HG03139 (cell line): Measurements from ENCODE around the gene SCG5.

Experiments used
- ATAC-seq: cut with Tn5 transposase; IDR thresholded peaks from one replicate; pipeline ENCODE4 v1.9.1; 2021; ENCODE audit not compliant: unreplicated experiment

Gene SCG5

DNA sequence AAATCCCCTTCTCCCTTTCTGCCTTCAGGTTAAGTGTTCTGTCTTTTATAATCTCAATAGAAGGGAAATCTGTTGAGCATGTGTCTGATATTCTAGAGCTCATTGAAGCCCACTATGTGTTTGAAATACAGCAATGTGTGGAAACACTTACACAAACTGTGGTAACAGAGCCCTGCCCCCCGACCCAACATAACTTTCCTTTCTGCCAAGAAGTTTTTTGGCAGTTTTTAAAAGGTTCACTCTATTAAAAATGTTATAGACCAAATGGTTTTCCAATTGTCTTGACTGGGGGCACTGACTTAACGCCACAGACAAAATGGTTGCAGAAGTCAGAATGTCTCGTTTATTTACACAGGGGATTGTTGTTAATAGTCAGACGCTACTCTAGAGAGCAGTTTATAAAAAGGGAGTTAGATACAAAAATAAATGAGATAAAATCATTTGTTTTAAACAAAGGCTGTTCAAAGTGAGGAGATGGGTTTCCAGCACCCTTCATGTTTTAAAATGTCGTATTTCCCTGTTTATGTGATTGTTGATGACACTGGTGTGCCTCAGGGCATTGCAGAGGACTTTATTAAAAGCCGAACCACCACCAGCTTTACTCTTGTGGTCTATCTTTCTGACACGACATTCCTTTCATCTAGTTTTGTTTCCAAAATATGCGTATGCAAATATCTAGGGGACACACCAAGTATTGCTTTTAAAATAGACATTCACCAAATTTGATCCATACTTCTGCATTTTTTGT, 49.6 kb downstream of the SCG5 start:
- no peak for ATAC-seq

DNA sequence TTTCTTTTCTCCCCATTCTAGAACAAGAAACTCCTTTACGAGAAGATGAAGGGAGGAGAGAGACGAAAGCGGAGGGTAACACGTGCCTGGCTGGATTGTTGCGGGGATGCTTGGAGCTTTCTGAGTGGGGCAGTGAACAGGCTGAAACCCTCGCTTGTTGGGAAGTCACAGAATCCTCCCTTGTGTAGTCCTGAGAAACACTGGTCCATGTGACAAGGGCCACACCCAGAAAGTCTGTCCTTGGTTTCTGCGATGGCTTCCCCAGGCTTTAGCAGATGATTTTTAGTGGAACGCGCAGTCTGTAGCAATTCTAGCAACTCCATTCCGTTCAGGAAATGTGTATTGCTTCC, 50.2 kb downstream of the SCG5 start:
- no peak for ATAC-seq

DNA sequence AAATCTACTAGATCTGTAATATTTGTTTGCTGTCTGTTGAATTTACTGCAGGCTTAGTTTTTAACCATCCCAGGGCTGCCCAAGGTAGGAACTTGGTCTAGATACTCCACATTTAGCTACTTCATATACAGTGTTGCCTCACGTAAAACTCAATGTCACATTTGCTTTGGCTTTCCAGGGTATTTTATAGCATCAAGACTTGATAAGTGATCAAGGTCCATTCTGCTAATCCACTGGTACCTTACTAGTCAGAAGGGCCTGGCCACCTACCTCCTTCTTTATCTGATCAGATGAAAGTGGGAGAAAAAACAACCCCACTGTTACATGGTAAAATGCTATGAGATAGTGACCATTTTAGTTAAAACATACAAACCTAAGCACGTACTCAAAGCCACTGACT, 50.8 kb downstream of the SCG5 start:
- ATAC-seq: no peak

DNA sequence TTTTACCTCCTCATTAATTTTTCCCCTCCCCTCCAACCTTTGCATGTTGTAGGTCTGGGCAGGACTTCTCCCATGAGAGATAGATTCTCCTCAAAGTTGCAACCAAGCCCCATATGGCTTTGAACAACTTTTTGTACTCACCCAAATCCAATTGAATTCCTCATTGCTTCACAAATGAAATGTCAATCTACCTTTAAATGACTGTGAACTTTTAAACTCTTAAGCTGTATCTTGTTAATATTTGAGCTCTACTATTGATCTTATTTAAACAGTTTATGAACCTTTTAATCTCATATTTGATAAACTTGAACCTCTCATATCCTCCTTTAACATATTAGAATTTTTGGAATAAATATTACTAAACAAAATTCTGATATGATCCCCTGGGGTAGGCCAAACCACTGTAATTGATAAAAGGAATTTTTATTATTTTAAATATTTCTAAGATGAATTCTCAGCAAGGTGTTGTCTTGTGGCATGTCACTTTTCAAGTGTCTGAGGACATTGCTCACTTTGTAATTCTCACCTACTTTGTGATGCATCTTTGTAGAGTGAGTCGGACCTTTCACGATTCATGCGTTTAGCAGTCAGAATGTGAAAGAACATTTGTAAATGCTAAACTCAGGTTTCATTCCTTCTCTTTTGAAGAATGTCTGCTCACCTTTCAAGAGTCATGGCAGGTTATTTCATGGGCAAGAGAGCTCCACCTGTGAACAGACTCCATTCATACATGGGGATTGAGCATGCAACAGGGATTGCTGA, 52.9 kb downstream of the SCG5 start:
- no peak for ATAC-seq

DNA sequence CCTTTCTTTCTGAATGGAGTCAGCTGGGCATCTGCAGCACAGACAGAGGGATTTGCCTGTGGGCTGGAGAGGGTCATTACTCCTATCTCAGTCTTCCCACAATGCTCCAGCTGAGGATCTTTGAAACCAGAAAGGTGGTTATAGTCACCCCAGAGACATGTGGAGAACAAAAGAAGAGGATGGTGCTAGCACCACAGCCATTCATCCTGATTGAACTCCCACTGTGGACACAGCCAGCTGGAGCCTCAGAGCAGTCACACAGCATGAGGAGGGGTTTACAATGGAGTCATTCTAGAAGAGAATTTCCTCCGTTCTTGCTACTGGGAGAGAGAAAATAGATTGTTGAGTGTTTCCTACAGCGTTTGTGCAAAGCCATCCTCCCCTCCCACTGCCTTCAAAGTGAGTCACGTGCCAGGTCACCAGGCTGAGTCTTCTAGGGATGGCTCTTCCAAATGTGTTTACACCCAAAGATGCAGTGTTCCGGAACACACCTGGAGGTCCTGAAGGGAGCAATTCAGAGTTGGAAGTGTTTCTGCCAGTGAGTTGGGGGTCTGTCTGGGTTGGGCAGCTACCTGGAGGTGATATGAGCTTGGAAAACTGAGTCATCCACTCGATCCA, 57.4 kb downstream of the SCG5 start:
- ATAC-seq: no peak

DNA sequence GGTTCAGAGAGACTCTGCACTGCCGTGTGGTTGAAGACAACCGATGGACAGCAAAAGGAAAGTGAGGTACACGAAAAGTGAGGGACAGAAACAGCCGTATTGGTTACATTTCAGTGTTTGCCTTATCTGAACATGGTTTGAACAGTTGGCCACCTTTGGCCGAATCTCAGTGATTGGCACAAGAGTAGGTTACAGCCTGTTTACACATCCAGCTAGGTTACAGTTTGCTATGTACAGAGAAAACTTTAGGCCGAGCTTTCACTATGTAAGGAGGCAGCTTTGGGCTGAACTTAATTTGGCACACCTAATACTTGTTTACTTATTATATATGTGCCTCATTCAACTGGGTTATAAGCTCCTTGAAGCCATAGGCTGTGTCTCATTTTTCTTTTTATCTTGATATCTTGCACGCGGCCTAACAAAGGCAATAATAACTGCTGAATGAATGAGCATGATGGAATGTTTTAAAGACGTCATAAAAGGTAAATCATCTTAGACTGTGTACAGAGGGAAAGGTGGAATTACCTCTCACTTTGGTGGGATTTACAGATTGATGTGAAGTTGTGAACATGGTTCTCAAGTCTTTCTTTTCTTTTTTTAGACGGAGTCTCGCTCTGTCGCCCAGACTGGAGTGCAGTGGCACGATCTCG, 59.1 kb downstream of the SCG5 start:
- ATAC-seq: no peak

DNA sequence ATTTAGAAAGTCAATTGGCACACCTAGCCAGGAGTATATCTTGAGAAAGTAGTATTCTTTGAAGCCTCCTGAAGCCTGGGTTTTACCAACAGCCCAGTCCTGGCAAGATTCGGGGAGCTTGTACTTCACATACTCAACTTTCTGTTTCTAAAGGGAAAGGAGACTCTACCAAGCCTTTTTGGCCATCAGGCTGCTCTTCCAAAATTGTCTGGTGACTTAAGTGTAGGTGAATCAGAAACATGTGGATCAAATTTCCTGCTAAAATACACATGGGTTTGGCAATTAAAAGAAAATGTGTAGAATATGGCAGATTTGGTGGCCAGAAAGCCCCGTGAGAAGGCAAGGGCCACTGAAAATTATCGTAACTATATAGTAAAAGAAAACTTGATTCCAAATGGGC, 60.4 kb downstream of the SCG5 start:
- no peak for ATAC-seq

DNA sequence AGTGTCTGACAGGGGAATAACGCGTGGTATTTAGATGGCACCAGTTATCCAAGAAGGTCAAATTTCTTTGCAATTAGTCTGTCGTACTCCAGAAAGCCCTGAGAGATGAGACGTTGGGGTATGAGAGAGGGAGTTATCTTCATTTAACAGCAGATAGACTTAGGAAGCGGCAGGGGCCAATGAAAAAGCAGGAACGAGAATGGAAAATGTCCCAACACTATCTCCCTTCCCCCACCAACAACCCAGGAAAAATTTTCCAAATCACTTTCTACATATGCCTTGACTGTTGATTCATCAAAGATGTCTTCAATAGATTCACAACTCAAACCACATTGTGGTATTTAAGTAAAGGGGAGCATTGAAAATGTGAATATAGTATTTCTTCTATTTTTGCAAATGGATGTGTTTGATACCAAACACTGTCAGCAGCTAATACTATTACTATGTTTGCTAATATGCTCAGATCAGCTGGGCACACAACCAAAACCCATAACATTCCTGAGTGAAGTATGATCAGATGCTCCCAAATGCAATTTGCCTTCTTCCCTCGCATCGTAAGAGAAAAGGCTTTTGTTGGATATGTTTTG, 63.0 kb downstream of the SCG5 start:
- no peak for ATAC-seq

DNA sequence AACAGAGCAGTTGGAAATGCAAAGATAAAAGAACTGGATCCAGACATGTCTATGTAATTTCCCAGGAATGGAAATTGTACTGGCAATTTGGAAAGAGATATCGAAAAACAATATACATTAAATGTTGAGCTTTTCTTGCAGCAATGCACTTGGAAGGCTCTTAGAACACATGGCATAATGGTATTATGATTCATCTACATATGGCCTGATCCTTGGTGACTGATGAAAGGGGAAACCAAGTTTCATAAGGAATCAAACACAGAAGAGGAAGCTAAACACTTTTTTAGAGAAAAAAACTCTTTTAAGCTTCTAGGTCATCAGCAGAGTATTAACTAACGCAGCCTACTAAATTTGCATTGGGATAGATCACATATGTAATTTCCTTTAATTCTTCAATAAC, 63.9 kb downstream of the SCG5 start:
- ATAC-seq: no peak

DNA sequence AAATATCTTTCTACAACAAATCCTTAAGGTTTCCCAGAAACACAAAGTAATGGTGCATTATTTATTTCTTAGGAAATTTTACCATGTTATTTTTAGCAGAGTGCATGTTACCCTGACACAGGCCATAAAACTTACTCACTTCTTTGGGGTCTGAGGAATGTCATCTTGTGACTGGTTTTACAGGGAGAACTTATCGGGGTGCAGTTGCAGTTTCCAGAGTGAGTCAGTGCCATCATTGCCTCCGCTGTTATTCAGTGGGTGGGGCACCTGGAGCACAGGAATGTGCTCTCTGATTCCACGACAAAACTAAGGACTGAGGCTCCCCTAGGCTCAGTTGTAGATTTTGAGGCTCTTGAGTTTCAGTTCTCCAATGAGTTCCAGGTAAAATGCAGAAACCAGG, 65.2 kb downstream of the SCG5 start:
- no peak for ATAC-seq

DNA sequence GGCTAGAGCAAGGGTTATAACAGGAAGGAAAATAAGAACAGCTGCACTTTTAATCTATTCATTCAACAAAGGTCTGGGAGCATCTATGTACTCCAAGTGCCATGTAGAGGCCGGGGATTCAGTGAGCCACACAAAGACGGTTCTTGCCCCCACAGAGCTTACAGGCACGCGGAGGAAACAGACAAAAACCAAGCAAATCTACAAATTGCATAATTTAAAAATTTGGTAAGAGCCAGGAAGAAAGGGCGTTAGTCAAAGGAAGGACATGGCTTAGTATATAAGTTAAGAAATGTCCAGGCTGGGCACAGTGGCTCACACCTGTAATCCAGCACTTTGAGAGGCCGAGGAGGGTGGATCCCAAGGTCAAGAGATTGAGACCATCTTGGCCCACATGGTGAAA, 65.9 kb downstream of the SCG5 start:
- ATAC-seq: no peak

DNA sequence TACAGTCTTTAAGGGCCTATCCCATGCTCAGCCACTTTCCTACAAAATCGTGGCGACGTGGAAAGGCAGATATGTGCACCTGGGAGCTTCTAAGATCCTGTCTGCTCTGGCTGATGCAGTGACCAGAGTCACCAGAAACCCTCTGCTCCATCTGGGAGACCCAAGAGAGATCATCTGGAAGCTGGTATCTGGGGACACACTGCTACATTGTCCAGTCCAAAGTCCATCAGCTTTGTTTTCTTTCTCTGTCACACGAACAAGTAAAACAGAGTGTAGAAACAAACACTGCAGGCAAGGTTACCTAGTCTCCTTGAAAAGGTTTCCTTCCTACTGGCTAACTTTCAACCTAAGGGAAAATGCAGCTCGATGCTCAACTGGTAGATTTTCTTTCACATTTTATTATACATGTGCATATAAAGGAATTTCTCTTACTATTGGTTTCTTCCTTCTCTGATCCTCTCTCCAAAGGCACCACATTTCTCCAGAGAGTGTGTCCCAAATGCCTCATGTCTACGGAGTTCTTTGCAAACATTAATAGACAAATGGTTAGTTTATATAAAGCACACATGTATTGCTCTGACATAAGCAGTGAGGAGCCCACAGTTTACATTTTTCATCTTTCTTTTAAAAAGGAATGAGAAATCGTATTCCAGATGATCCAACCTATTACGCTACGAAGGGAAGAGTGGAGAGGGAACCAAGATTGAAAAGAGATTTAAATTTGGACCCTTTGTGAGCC, 68.0 kb downstream of the SCG5 start:
- ATAC-seq: no peak

DNA sequence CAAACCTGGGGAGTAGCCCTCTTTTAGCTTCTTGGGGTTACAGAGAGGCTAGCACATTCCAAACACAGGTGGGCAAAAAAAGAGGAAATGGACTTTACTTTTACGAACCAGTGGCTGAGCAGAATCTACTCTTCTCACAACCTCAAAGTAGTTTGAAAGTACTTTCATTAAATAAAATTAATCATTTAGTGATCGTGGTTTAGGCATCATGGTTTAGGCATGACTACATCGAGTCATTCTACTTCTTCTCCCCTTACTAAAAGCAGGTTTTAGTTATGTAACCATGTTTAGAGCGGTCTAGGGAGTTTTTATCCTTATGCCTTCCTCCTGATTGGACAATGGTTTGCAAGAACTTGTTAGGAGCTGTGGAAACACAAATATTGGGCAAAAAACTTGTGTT, 73.8 kb downstream of the SCG5 start:
- no peak for ATAC-seq

DNA sequence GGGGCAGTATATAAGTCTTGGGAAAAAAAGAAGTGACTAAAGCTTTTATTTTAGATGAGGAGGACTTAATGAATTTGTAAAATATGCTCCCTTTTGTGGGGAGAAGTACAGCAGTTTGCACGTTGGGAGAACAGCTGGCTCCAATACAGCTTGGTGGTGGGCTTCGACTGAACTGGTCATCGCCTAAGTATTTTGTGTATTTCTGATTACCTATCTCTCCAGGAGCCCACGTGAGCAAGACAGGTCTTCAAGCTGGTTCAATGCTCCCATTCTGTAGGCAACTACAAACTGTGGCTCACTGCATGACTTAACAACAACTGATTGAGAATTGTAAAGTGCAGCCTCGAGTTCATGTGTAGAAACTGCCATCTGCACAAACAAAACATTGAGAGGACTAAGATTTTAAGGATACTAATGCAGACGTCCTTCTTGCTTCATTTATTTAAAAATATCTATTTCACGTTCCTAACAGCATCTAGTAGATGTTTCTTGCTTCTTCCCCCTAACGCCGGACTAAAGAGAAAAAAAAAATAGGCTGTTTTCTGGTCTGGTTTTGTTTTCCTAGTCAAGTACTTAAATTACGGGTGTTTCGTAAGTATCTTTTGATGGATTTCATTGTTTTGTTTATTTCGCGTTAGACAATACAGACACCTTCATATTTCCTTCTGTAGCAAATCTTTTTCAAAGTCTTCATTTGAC, 74.9 kb downstream of the SCG5 start:
- ATAC-seq: no peak

DNA sequence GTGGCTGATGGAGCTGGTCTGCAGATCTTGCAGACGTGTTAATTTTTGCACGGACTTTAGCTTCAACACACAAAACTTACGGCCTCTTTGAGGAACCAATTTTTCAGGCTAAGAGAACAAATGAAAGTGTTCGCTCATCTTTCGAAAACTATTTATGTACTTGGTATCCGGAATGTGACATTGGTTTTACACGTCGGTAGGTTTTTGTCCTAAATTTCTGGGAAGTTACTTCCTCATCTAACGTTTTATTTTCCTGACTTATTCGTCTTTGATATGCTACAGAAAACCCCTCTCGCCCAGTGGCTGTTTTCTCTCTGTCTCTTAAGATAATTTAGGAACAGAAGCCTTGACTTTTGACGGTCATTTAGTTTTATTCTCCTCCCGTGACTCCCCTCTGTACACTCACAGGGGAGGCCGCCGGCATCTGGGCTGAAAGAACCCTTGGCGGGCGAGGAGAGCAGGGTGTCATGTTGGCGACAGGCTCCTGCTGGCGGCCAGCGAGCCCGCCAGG, 75.5 kb downstream of the SCG5 start:
- no peak for ATAC-seq

DNA sequence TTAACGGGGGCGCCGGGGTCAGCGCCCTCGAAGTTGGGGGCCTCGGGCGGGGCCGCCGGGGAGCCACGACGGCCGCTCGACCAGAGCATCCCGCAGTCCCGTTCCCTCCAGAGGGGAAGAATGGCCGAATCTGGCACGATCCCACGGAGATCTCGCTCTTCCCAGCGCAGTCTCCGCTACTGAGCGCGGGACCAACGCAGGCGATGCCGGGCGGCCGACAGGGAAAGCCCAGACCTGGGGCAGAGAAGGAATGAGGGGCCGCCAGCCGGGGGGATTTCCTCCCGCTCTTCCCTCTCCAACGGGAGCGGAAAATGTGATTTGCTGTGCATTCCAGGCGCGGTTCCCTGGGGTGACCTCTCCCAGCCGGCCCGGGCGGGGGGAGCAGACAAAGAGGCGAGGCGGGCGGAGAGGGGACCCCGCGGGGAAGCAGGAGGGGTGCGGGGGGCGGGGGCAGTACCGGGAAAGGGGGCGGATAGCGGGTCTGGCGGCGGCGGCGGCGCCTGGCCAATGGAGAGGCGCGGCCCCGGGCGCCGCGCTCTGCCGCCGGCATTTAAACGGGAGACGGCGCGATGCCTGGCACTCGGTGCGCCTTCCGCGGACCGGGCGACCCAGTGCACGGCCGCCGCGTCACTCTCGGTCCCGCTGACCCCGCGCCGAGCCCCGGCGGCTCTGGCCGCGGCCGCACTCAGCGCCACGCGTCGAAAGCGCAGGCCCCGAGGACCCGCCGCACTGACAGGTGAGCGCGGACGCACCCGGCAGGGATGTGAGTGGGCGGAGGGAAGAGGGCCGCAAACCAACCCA, 76.1 kb downstream of the SCG5 start, which contains the start of gene GREM1:
Gene GREM1, plus strand, starts transcription at position 579 of the 801 bp plus-strand sequence. CDS start 12,687 bp downstream, outside the sequence.
- ATAC-seq: no peak

DNA sequence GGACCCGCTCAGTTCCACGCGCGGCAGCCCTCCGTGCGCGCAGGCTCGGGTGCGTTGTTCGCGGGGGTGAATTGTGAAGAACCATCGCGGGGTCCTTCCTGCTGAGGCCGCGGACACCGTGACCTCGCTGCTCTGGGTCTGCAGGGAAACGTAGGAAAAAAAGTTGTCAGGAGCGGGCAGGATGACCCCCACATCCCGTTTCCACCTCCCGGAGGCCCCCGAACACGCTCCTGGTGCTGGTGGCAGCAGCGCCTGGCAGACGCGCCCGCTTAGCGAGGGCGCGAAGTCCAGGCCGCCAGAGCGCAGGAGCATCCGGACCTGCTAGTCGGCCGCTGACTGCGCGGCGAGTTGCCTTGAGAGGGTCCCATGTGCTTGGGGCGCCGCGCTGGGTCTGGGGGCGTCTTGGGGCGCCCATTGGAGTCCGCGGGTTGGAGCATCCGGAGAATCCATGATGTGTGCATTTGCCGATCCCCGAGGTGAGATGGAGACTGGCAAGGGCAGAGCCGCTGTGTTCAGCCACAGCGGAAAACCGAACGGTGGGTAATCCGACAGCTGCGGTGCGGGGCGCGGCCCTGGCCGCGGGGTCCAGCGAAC, 76.8 kb downstream of the SCG5 start:
- no peak for ATAC-seq

DNA sequence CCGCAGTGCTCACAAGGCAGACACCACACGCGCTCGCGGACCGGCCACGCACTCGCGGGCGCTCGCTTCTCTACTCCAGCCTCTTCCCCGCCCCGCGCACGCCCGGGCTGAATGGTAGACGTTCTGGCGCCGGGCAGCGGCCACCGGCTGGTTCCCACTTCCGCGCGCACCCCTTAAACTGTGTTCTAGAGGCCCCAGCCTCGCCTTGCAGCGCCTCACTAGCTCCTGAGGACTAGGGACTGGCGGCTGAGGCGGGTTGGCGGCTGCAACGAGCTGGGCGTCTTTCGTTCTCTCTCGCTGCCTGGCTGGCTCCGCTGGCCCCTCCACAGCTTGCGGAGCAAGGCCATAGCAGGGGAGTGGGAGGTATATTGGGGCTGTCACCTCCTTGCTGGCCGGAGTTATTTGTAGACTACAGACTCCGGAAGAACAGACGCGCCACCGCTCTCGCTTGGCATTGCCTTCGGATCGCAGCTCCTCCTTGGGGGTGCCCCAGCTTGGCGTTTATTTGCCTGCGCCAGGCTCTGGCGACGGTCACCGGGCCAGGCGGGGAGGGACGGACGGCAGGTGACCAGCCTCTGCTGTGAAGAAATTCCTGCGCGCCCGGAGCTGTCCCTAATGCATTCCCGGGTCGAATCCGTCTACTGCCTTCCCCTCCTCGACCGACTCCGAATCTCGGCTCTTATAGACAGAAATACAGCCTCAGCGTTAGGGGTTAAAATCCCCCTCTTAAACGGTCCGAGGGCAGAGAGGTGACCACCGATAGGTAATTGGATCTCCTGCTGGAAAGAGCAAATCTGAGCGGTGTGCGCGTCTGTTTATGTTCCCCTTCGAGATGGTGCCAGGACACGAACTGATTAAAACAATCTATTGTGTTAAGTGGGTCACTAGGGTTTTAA, 77.6 kb downstream of the SCG5 start:
- ATAC-seq: no peak
